Body of pancreas (tissue), 4 donors: ENCODE measurements around the gene KRTAP10-1. TPM values are rescaled to one million over a fixed set of nuclear protein-coding genes. Genes with fewer than 3 reads are reported as not detected.

Source experiments
- ATAC-seq: fragments of 150-250 bp; one replicate; pipeline ENCODE4 v1.9.1; 2016
- DNase-seq, 4 donors: peaks; one replicate each; pipeline ENCODE4 v3.0.0-alpha.2; 2019
- H3K27ac ChIP-seq, 4 donors: fragments of 200-600 bp; sonication (generic); 1 replicate in 3 of 4; 2 replicates in 1 of 4; pipeline versions ENCODE4 v1.5.1 to v1.6.1; 2016 to 2019; ENCODE audit warnings: mild to moderate bottlenecking in 1 of 4, mixed read lengths in 1 of 4, moderate library complexity in 1 of 4
- H3K27me3 ChIP-seq, 2 donors: fragments of 200-600 bp; sonication (generic); one replicate each; pipeline ENCODE4 v1.6.0; 2016; ENCODE audit warnings: mild to moderate bottlenecking in 1 of 2
- H3K36me3 ChIP-seq, 2 donors: fragments of 200-600 bp; sonication (generic); replicated peaks in 1 of 2; 2 replicates each; pipeline ENCODE4 v1.5.1; 2016; ENCODE audit warnings: low read depth in 2 of 2; ENCODE audit not compliant: insufficient read depth in 1 of 2
- H3K4me1 ChIP-seq: fragments of 200-600 bp; sonication (generic); one replicate; pipeline ENCODE4 v1.6.0; 2016
- H3K4me3 ChIP-seq, 2 donors: fragments of 200-600 bp; sonication (generic); 1 replicate in 1 of 2; 2 replicates in 1 of 2; pipeline ENCODE4 v1.5.1; 2016 to 2019
- H3K9me3 ChIP-seq, 3 donors: fragments of 200-600 bp; sonication (generic); 1 replicate in 2 of 3; 2 replicates in 1 of 3; pipeline ENCODE4 v1.5.1; 2016
- POLR2A ChIP-seq, 3 donors: fragments of 450-650 bp; IDR thresholded peaks; one replicate each; pipeline ENCODE4 v1.6.1; 2016; ENCODE audit warnings: antibody characterized with exemption in 3 of 3, mild to moderate bottlenecking in 2 of 3
- WGBS, 2 donors: methylation state at CpG; one replicate each; pipeline ENCODE4 v1.1.5; 2017; 5-methylcytosine and 5-hydroxymethylcytosine counted together
- intact Hi-C: fragments of 100-400 bp; cut with DNase I; formaldehyde crosslinking; loops from one replicate; pipeline ENCODE4 v1.15.1; 2023
- total RNA-seq, 2 donors: library from RNA; depleted of rRNA; stranded (reverse); fragments of >200 nt; gene quantifications; one replicate each; pipeline ENCODE4 v1.1.0, GENCODE V29; 2016
- TF ChIP-seq, protein P1 (sequence below), 7 experiments: fragments of 450-650 bp in 4 of 7; fragments of 200-600 bp in 3 of 7; sonication (generic) in 3 of 7; IDR thresholded peaks; one replicate each; pipeline ENCODE4 v1.5.1; 2016 to 2019; ENCODE audit warnings: antibody characterized with exemption in 7 of 7

The KRTAP10-1 gene
- total RNA-seq, 2 donors from 2014 or later: not detected

DNA sequence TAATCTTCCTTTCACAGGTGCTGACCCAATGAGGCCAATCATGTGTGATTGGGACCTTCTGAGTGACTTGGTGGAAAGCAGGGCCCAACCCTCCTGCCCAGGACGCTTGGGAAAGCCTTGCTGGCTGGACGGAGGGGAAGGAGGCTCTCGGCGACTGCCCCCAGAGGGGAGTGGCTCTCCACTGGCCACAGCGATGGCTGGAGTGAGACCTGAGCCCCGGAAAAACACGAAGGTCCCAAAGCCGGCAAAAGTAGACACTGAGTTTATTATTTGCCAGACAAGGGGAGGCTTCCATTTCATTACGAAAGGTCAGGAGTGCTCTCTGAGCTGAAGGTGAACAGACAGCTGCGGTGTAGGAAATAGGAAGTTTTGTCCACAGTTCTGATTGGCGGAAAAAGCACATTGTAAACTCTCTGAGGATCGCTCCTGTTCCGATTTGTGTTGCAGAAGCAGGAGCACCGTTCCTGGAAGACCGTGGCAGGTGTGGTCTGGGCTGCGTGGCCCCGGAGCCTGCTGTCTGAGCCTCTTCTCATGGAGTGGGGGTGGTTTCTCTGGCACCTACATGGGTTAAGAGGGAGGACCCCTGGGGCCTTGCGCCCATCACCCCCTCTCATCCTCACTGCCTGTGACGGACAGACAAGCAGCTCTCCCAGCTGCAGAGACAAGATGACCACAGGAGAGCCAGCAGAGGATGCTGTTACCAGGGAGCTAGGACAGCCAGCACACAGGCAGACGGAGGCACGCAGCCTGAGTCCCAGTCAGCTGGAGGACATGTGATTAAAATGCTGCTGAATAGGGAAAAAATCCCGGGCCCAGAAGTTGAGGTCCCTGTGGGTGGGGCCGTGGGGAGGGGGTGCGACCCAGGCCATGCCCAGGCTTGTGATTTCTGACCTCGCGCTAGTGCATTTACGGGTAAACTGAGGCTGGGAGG is 41.5 kb downstream of the KRTAP10-1 start:
- WGBS, 2 donors: 57 to 59% methylated on average over 14 to 27 of the region's 27 CpGs
- TF ChIP-seq, protein P1, sequence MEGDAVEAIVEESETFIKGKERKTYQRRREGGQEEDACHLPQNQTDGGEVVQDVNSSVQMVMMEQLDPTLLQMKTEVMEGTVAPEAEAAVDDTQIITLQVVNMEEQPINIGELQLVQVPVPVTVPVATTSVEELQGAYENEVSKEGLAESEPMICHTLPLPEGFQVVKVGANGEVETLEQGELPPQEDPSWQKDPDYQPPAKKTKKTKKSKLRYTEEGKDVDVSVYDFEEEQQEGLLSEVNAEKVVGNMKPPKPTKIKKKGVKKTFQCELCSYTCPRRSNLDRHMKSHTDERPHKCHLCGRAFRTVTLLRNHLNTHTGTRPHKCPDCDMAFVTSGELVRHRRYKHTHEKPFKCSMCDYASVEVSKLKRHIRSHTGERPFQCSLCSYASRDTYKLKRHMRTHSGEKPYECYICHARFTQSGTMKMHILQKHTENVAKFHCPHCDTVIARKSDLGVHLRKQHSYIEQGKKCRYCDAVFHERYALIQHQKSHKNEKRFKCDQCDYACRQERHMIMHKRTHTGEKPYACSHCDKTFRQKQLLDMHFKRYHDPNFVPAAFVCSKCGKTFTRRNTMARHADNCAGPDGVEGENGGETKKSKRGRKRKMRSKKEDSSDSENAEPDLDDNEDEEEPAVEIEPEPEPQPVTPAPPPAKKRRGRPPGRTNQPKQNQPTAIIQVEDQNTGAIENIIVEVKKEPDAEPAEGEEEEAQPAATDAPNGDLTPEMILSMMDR (IDR thresholded peaks at IDR 0.05): no peak
- TF ChIP-seq POLR2A (IDR thresholded peaks at IDR 0.05): no peak
- H3K9me3 ChIP-seq: peaks cover 0 to under 1% (median 0%) of the 10 kb centered on the region in 3 donors
- peaks cover 17% of the 10 kb centered on the region for H3K4me1 ChIP-seq
- DNase-seq (no peak), ATAC-seq (no peak)
- intact Hi-C loops: no loop called here
- no peaks in the 10 kb centered on the region for H3K27me3 ChIP-seq
- peak overlapping the region in 1 of 4 donors; percentile 15 for H3K27ac ChIP-seq
- no peaks in the 10 kb centered on the region for H3K36me3 ChIP-seq
- no peak overlapping the region for H3K4me3 ChIP-seq

DNA sequence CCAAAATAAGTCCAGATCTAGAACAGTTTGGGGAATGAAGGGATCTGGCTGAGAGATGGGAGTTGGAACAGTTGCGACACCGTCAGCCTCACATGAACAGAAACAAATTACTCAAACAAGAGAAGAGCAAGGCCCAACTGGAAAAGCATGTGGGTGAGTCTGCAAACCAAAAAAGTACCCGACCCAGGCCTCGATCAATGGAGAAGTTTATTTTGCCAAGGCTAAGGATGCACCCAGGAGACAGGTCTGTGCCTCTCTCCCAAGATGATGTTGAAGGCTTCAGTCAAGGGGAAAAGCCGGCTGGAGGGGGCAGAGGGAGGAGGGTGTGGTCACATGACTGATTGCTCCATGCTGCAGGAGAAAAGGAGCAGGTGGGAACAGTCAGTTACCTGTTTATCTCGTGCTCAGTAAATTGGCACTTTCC is 42.3 kb downstream of the KRTAP10-1 start:
- H3K27me3 ChIP-seq: no peaks in the 10 kb centered on the region
- 35 to 43% methylated on average over 6 of the region's 6 CpGs for WGBS, 2 donors
- ATAC-seq (peak; percentile 48), DNase-seq (peak in 2 of 4 donors; percentile 52 to 65)
- peaks cover 0 to 9% (median 0%) of the 10 kb centered on the region in 3 donors for H3K9me3 ChIP-seq
- TF ChIP-seq POLR2A (IDR thresholded peaks at IDR 0.05): no peak
- TF ChIP-seq, protein P1 (IDR thresholded peaks at IDR 0.05): no peak
- no peak overlapping the region for H3K4me3 ChIP-seq
- peak overlapping the region in 2 of 4 donors; percentile 15 to 38 for H3K27ac ChIP-seq
- no peaks in the 10 kb centered on the region for H3K36me3 ChIP-seq
- intact Hi-C loops: no loop called here
- H3K4me1 ChIP-seq: peaks cover 17% of the 10 kb centered on the region

DNA sequence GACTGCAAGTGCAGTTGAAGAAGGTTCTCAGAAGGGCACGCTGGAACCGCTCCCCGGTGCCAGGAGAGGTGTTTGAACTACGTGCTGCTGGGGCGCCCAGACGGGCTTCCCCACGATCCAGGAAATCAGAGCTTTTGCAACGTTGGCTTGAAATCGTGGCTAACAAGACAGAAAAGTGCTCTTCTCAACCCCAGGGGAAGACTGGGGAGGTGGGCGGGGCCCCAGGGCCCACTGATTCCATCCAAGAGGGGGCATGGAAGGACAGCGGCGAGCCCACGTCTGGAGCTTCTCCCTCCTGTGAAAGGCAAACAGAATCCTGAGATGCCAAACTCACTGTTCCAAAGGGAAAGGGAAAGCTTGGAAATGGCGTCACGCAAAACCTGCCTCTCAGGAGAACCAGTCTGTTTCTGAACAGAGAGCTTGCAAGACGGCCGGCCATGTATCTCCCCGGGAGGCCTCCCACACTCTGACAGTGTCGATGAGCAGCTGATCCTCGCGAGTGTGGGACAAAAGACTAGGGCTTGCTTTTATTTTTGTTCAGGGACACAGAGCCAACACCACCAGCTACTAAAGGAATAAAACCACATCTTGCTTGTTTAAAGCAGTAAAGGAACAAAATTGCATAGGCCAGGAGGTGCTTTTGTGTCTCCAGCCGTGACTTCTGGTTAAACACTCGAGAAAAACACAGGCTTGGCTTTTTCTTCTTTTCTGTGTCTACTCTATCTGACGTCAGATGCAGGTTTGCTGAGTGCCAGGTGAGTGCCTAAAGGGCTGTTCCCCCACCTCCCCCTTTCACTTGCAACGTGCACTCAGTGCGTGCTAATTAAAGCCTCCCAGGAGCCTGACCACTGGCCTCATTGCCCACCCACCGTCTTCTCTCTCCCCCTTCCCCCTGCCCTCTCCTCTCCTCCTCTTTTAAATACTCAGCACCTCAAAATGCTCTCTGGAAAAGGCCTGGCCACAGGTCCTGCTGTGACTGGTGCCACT is 43.1 kb downstream of the KRTAP10-1 start:
- DNase-seq (no peak), ATAC-seq (no peak)
- H3K27ac ChIP-seq: peak overlapping the region in 2 of 4 donors; percentile 15 to 38
- 73 to 79% methylated on average over 22 to 27 of the region's 27 CpGs for WGBS, 2 donors
- no peaks in the 10 kb centered on the region for H3K36me3 ChIP-seq
- H3K4me3 ChIP-seq: no peak overlapping the region
- peaks cover 0 to 11% (median 0%) of the 10 kb centered on the region in 3 donors for H3K9me3 ChIP-seq
- intact Hi-C loops: no loop called here
- peaks cover 17% of the 10 kb centered on the region for H3K4me1 ChIP-seq
- no peaks in the 10 kb centered on the region for H3K27me3 ChIP-seq
- no peak for TF ChIP-seq POLR2A (IDR thresholded peaks at IDR 0.05)
- TF ChIP-seq, protein P1 (IDR thresholded peaks at IDR 0.05): no peak

DNA sequence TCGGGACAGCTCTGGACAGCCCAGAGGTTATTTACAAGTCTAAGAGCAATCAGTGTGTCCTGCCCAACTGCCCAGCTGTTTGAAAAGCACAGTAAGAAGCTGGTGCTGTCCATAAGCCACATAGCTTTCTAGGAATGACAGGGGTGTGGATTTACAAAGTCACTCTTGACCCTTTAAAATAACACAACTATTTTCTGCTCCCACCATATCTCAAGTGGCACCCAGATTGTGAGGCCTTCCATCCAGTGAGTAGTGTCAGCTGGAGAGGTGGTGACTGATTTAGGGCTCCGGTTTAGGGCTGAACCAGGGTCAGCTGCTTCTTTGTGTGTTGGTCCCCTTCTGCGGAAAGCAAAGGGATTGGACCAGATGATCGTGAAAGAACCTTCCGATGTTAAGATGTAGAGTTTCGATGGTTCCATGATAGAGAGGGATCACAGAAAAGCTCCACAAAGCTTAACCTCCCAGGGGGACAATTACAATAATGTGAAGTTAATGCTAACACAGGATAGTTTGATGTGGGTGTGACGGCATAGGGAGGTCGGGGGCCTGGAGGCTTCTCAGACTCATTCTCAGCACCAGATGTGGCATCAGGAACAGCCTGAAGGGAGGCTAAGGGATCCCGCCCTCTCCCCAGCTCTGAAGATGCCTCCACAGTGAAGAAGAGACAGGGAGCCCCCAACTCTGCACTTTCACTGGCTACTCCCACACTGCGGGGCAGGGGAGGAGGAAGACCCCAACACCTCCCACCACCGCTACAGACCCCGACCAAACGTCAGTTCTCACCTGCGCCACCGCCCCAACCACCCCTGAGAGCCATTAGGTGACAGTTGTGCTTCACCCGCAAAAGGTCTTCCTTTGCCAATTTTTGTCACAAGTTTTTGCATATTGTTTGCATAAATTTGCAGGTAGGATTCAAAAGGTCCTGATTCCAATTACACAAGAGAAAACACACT is 44.1 kb downstream of the KRTAP10-1 start:
- ATAC-seq: no peak
- Histone ChIP-seq H3K4me1 (peaks cover 17% of the 10 kb centered on the region), H3K9me3 (peaks cover 0 to 11% (median 0%) of the 10 kb centered on the region in 3 donors), H3K27me3 (no peaks in the 10 kb centered on the region), H3K4me3 (no peak overlapping the region), H3K27ac (no peak overlapping the region), H3K36me3 (no peaks in the 10 kb centered on the region)
- WGBS, 2 donors: 84 to 92% methylated on average over 16 of the region's 16 CpGs
- TF ChIP-seq, protein P1 (IDR thresholded peaks at IDR 0.05): no peak
- TF ChIP-seq POLR2A (IDR thresholded peaks at IDR 0.05): no peak
- intact Hi-C loops: no loop called here
- DNase-seq: no peak
